Left lung (tissue), 10 donors: ENCODE data around the gene COMTD1. TPM values are rescaled to one million over a fixed set of nuclear protein-coding genes. Genes with fewer than 3 reads are reported as not detected.
"Not testable (repeated sequence)": the region's sequence is repeated elsewhere in the genome, so short reads cannot be mapped to it uniquely, and the experiment has no call there.

Experiments
- ATAC-seq: fragments of 200-7000 bp; cut with Tn5 transposase; one replicate; pipeline ENCODE4 v1.9.1; 2020; ENCODE audit warnings: moderate library complexity
- DNase-seq, 4 donors: peaks; one replicate each; pipeline ENCODE4 v3.0.0-alpha.2; 2013 to 2020
- H3K27ac ChIP-seq, 2 donors: fragments of 200-600 bp; sonication (generic) in 1 of 2; one replicate each; pipeline versions ENCODE4 v1.5.0 to v1.8.0; 2020 to 2021
- H3K27me3 ChIP-seq, 2 donors: fragments of 200-600 bp; sonication (generic) in 1 of 2; one replicate each; pipeline versions ENCODE4 v1.5.0 to v1.8.0; 2020 to 2021
- H3K36me3 ChIP-seq, 2 donors: fragments of 200-600 bp; sonication (generic) in 1 of 2; one replicate each; pipeline versions ENCODE4 v1.5.0 to v1.8.0; 2020 to 2021
- H3K4me1 ChIP-seq, 2 donors: fragments of 200-600 bp; one replicate each; pipeline ENCODE4 v1.8.0; 2021
- H3K4me3 ChIP-seq, 2 donors: fragments of 200-600 bp; sonication (generic) in 1 of 2; one replicate each; pipeline versions ENCODE4 v1.5.0 to v1.8.0; 2020 to 2021; ENCODE audit warnings: mild to moderate bottlenecking in 1 of 2
- H3K9me3 ChIP-seq, 2 donors: fragments of 200-600 bp; sonication (generic) in 1 of 2; one replicate each; pipeline versions ENCODE4 v1.5.0 to v1.8.0; 2020 to 2021
- CTCF ChIP-seq, 2 donors: fragments of 200-600 bp; sonication (generic) in 1 of 2; IDR thresholded peaks; one replicate each; pipeline versions ENCODE4 v1.5.0 to v1.8.0; 2021; ENCODE audit warnings: antibody characterized with exemption in 2 of 2
- intact Hi-C, 2 donors: fragments of 100-400 bp; cut with DNase I; formaldehyde crosslinking; loops; one replicate each; pipeline versions ENCODE4 v1.11.2 to v1.14.2; 2022
- polyA plus RNA-seq, 6 donors: library from polyadenylated mRNA; unstranded; fragments of 120-200 nt; gene quantifications; one replicate each; pipeline ENCODE4 v1.2.1, GENCODE V29; 2013; ENCODE audit not compliant: insufficient read length in 6 of 6
- total RNA-seq, 2 donors: library from RNA; stranded (reverse); fragmentation: NEBNext Ultra II Directional; extraction: Animal tissue kit (Norgen Biotek cat#: 25700); gene quantifications; one replicate each; pipeline ENCODE4 v1.2.1, GENCODE V29; 2021
- donor health status: DM: no; HTN: yes; CAD: no.
- donor health status: DM: no; HTN: no; CAD: no.

COMTD1 gene
- total and polyA plus RNA-seq, 8 donors = 3.4 to 26.5 (median 4.5) TPM

GRCh38 chr10:75207079-75207856, 28.5 kb downstream of the COMTD1 start:
- no peak for TF ChIP-seq CTCF (IDR thresholded peaks at IDR 0.05)
- Histone ChIP-seq H3K36me3 (peaks cover 0 to 2% of the 10 kb centered on the region in 2 donors), H3K9me3 (no peaks in the 10 kb centered on the region), H3K27me3 (no peaks in the 10 kb centered on the region), H3K4me1 (peaks cover 10 to 28% of the 10 kb centered on the region in 2 donors), H3K27ac (no peak overlapping the region), H3K4me3 (no peak overlapping the region)
- intact Hi-C loops = no loop called here
- ATAC-seq (no peak), DNase-seq (no peak)

- H3K9me3 ChIP-seq, ATAC-seq, H3K36me3 ChIP-seq, DNase-seq, H3K27ac ChIP-seq, H3K27me3 ChIP-seq, intact Hi-C loops, H3K4me3 ChIP-seq: not testable (repeated sequence)
- peaks cover 3 to 22% of the 10 kb centered on the region in 2 donors for H3K4me1 ChIP-seq
Observed at GRCh38 chr10:75206638-75207037, 29.1 kb downstream of the COMTD1 start.

- DNase-seq (no peak), ATAC-seq (no peak)
- Histone ChIP-seq H3K27ac (no peak overlapping the region), H3K27me3 (no peaks in the 10 kb centered on the region), H3K4me1 (peaks cover 0 to 19% of the 10 kb centered on the region in 2 donors), H3K9me3 (no peaks in the 10 kb centered on the region), H3K36me3 (no peaks in the 10 kb centered on the region), H3K4me3 (no peak overlapping the region)
- intact Hi-C loops = no loop called here
- no peak for TF ChIP-seq CTCF (IDR thresholded peaks at IDR 0.05)
Observed at GRCh38 chr10:75205908-75206307, 29.8 kb downstream of the COMTD1 start.

GRCh38 chr10:75203724-75204123, 32.0 kb downstream of the COMTD1 start:
- no peak for TF ChIP-seq CTCF (IDR thresholded peaks at IDR 0.05)
- no peak overlapping the region for H3K27ac ChIP-seq
- ATAC-seq = no peak
- DNase-seq = no peak
- intact Hi-C loops = no loop called here
- H3K9me3 ChIP-seq = no peaks in the 10 kb centered on the region
- H3K4me1 ChIP-seq = peaks cover 0 to 7% of the 10 kb centered on the region in 2 donors
- no peak overlapping the region for H3K4me3 ChIP-seq
- H3K27me3 ChIP-seq = no peaks in the 10 kb centered on the region
- no peaks in the 10 kb centered on the region for H3K36me3 ChIP-seq

GRCh38 chr10:75203046-75203620, 32.6 kb downstream of the COMTD1 start:
- intact Hi-C loops, H3K4me3 ChIP-seq, H3K9me3 ChIP-seq, H3K4me1 ChIP-seq, H3K36me3 ChIP-seq, ATAC-seq, DNase-seq, H3K27ac ChIP-seq, H3K27me3 ChIP-seq: not testable (repeated sequence)

GRCh38 chr10:75202321-75203045, 33.3 kb downstream of the COMTD1 start:
- Histone ChIP-seq H3K9me3 (no peaks in the 10 kb centered on the region), H3K4me1 (peaks cover 0 to 6% of the 10 kb centered on the region in 2 donors), H3K4me3 (no peak overlapping the region), H3K27me3 (no peaks in the 10 kb centered on the region), H3K27ac (no peak overlapping the region), H3K36me3 (no peaks in the 10 kb centered on the region)
- peak; percentile 78 for ATAC-seq
- no peak for TF ChIP-seq CTCF (IDR thresholded peaks at IDR 0.05)
- intact Hi-C loops = no loop called here
- peak in 1 of 4 donors; percentile 46 for DNase-seq
